ENCODE data around the gene CPSF6.

GRCh38 chr12:69204191-69204590 is 35.2 kb upstream of the CPSF6 start:
- TF ChIP-seq POLR2A (IDR thresholded peaks at IDR 0.05) (no peak), CTCF (IDR thresholded peaks at IDR 0.05) (no peak)
